CD4-positive, alpha-beta T cell treated with Interleukin-15 for 4 hours (primary cell): Measurements from ENCODE around the gene SLCO3A1.

Experiments
- DNase-seq: peaks from one replicate; pipeline ENCODE4 v3.0.0-alpha.2; 2020; ENCODE audit warnings: low spot score

Gene SLCO3A1

DNA sequence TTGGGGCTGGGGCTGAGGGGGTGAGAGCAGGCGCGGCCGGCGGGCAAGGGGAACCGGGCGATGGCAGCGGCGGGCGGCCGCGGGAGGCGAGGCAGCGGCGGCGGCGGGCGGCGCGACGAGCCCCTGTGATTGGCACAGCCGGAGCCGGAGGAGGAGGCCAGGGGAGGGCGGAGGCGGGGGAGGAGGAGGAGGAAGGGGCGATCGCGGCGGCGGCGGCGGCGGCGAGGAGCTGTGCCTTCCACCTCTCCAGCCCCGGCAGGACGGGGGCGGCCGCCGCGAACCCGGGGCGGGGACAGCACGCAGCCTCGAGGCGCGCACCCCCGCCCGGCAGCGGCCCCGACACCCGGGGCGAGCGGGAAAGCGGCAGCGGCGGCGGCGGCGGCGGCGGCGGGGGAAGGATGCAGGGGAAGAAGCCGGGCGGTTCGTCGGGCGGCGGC is at the start of gene SLCO3A1:
SLCO3A1 (plus strand) TSS at position 198 of the 437 bp plus-strand sequence.
- peak; percentile 80 for DNase-seq

DNA sequence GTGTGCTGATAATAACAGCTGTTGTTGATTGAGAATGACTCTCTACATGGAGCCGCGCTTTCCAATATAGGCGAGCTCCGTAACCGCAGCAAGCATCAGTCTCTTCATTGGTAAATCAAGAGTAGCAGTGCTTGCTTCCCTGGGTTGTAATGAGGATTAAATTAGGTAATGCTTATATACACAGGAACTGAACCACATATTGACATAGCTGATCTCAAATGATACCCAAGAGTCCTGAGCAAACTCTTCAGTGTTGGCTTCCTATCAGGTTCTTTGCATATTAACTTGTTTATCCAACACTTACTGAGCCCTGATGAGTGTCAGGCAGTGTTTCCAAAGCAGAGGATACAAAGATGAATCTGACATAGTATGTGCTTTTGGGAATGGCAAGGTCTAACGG is 46.4 kb upstream of the SLCO3A1 start:
- DNase-seq = no peak

DNA sequence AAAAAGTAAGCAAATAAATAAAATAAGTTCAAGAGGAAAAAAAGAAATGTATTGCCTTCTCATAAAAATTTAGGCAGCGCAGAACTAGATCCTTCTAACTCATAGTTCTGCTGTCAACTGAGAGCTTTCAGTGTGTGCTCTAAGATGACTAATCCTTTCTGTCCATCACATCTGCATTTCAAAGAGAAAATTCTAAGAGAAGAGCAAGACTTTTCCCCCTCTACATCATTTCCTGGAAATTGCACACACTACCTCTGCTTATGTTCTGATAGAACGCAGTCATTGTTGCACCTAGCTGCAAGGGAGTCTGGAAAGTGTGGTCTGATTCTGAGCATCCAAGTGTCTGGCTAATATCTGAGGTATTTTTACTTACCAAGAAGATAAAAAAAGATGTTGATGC is 39.6 kb upstream of the SLCO3A1 start:
- no peak for DNase-seq

- DNase-seq = no peak
Observed at GRCh38 chr15:91816942-91817341, 36.6 kb upstream of the SLCO3A1 start.

DNA sequence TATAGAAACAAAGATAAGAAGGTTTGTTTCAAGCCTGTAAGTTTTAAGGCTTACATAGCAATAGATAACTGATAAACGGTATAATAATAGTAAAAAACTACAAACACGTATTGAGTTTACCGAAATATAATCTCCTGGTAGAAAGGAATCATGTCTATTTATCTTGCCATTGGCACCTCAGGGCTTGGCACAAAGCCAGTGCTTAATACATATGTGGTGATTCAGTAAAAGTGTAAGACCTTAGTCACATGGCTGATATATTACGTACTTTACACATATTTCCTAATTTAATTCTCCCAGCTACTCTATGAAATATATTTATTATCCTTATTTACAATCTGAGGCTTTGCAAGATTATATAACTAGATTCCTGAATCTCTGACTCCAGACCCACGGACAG is 32.0 kb upstream of the SLCO3A1 start:
- DNase-seq = no peak

GRCh38 chr15:91824256-91824655 is 29.3 kb upstream of the SLCO3A1 start:
- no peak for DNase-seq

GRCh38 chr15:91826443-91826842 is 27.1 kb upstream of the SLCO3A1 start:
- DNase-seq = no peak

DNA sequence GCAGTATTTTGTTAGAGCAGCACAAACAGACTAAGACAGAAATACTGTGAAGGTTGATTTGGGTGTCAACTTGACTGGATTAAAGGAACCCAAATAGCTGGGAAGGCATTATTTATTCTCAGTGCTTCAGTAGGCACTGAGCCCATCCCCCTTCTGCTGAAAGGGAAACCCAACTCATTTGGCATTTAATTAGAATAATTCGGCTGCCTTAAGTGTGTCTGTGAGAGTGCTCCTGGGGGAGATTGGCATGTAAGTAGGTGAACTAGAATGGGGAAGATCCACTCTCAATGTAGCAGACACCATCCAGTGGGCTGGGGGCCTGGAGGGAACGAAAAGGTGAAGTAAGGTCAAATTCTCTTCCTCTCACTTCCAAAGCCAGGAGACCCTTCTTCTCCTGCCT is 20.5 kb upstream of the SLCO3A1 start:
- no peak for DNase-seq

GRCh38 chr15:91839867-91840266 is 13.6 kb upstream of the SLCO3A1 start:
- no peak for DNase-seq

DNA sequence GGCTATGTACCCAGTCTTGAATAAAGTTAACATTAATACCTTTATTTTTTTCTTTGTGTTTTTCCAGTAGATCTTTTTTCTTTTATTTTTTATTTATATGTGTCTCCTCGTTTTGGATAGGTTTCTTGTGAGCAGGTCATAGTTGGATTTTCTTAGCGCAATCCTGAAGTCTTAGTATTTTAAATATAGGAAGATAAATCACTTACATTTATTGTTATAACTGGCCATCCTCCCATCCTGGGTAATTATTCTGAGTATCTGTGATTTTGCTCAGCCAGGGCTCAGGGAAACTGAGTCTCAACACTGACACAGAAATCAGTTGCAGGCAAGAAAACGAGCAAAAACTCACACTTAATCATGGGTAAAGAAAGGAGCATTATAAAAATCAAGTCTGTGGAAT is 11.6 kb upstream of the SLCO3A1 start:
- DNase-seq = no peak

- no peak for DNase-seq
Observed at GRCh38 chr15:91844341-91844740, 9.2 kb upstream of the SLCO3A1 start.

DNA sequence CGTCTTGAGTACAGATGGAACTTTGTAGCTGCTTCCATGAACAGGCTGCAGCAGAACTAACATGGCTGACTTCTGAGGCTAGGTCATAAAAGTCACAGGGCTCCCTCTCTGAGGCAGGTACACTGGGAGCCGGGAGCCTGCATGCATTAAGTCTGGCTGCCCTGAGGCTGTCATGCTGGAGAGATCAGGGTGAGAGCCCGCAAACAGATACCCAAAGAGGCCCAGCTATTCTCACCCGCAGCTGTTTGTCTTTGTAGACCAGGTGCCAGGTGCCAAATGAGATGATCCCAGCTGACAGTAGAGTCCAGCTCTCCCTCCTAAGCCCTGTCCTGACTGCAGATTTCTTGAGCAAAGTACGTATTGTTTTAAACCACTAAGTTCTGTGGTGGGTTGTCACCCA is 8.6 kb upstream of the SLCO3A1 start:
- DNase-seq = no peak

- DNase-seq = no peak
Observed at GRCh38 chr15:91845720-91846119, 7.8 kb upstream of the SLCO3A1 start.

GRCh38 chr15:91849180-91849579 is 4.3 kb upstream of the SLCO3A1 start:
- no peak for DNase-seq

GRCh38 chr15:91849749-91850161 is 3.8 kb upstream of the SLCO3A1 start:
- peak; percentile 63 for DNase-seq

- DNase-seq = peak; percentile 76
Observed at GRCh38 chr15:91852741-91853510, 582 bp upstream of the SLCO3A1 start.

DNA sequence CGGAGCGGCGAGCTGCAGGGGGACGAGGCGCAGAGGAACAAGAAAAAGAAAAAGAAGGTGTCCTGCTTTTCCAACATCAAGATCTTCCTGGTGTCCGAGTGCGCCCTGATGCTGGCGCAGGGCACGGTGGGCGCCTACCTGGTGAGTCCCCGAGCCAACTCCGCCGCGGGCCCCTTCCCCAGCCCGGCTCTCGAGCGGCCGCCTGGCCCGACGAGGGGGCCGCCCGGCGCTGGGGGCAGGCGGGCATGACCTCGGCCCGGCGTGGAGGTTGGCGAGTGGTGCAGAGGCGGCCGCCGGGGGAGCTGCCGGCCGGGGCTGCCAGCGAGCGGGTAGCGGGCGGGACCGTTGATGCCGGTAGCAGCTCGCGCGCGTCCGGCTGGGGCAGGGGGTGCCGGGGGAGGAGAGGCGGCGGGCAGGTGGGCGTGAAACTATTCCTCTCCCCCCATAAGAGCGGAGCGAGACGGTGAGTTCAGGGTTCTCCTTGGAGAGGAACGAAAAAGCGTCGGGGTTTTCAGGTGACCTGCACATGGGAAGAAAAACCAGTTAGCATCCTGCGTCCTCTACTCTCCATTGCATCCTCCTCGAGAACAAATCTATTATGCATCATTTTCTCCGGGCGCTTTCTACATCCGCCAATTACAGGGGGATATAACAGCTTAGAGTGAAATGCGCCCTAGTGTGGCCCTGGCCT is 585 bp downstream of the SLCO3A1 start:
- no peak for DNase-seq

GRCh38 chr15:91854639-91854990 is 1.1 kb downstream of the SLCO3A1 start:
- DNase-seq = no peak

GRCh38 chr15:91855241-91855640 is 1.7 kb downstream of the SLCO3A1 start:
- no peak for DNase-seq

GRCh38 chr15:91855684-91856489 is 2.4 kb downstream of the SLCO3A1 start:
- DNase-seq = no peak

DNA sequence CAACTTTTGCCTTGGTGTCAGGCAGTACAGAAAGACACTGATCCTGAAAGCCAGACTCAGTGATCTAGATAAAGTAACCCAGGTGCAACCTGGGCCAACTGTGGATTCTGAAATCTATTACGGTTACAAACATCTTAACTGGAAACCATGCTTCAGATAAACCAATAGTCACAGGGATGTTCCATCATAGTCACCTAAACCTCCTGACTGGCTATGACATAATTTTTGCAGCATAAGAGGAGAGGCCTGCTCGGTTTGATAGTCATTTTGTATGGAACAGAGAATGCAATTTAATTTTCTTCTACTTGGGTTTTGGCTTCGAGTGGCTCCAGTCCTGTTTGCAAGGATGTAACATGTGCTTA is 3.7 kb downstream of the SLCO3A1 start:
- no peak for DNase-seq

GRCh38 chr15:91857772-91858171 is 4.3 kb downstream of the SLCO3A1 start:
- DNase-seq = peak; percentile 87

- DNase-seq = no peak
Observed at GRCh38 chr15:91860498-91860897, 7.0 kb downstream of the SLCO3A1 start.
